GM18502 (cell line): ENCODE measurements around the gene SYDE2.
"Not testable (repeated sequence)": the region's sequence is repeated elsewhere in the genome, so short reads cannot be mapped to it uniquely, and the experiment has no call there.

Experiments
- ATAC-seq: cut with Tn5 transposase; IDR thresholded peaks from one replicate; pipeline ENCODE4 v1.9.1; 2021; ENCODE audit warnings: mild to moderate bottlenecking; ENCODE audit not compliant: unreplicated experiment, poor library complexity

The SYDE2 gene

DNA sequence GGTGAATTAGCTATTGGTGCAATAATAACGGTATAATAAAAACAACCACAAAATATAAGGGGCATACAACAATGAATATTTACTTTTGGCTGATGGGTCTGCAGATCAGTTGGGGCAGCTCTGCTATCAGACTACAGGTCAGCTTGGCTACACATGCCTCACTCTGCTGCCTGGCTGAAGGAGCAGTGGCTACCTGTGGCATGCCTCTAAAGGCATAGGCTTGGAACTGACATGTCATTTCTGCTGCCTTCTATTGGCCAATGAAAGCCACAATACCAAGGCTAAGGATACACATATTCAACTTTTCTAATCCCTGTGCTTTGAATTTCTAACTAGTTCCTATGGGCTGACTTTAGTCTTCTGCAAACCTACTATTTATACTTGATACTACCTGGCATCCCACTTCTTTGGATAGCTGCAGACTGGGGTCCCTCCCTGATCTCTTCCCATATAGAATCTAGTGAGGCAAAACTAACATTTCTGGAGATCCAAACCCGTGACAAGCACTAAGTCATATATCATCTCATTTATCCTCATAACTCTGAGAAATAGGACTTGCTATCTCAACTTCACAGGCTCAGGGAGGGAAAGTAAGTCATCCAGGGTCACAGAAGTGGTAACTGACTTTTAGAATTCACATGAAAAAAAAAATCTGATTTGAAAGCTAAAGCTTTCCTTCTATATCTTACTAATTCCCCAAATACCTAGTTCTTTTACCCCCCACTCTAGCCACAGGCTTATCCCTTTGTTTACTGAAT is 19.2 kb upstream of the SYDE2 start:
- ATAC-seq, result no peak

GRCh38 chr1:85216697-85217096 is 15.9 kb upstream of the SYDE2 start:
- ATAC-seq, result no peak

GRCh38 chr1:85214654-85215053 is 13.8 kb upstream of the SYDE2 start:
- no peak for ATAC-seq

- ATAC-seq, result no peak
These were observed 7.7 kb upstream of the SYDE2 start for GRCh38 chr1:85208488-85208887.

GRCh38 chr1:85203573-85204171 is 2.9 kb upstream of the SYDE2 start:
- ATAC-seq, result no peak

DNA sequence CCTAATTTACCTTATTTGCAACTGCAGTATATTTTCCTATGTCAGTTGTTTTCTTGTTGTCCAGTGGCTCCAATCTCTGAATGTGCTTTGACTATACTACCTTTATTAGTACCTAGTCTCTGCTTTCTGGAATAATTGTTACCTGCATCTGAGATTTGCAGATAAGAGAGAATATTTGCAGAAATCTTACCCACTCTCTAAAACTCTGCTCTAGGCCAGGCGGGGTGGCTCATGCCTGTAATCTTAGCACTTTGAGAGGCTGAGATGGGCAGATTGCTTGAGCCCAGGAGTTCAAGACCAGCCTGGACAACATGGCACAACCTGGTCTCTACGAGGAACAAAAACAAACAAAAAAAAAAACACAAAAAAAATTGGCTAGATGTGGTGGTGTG is 2.0 kb upstream of the SYDE2 start:
- ATAC-seq, result no peak

DNA sequence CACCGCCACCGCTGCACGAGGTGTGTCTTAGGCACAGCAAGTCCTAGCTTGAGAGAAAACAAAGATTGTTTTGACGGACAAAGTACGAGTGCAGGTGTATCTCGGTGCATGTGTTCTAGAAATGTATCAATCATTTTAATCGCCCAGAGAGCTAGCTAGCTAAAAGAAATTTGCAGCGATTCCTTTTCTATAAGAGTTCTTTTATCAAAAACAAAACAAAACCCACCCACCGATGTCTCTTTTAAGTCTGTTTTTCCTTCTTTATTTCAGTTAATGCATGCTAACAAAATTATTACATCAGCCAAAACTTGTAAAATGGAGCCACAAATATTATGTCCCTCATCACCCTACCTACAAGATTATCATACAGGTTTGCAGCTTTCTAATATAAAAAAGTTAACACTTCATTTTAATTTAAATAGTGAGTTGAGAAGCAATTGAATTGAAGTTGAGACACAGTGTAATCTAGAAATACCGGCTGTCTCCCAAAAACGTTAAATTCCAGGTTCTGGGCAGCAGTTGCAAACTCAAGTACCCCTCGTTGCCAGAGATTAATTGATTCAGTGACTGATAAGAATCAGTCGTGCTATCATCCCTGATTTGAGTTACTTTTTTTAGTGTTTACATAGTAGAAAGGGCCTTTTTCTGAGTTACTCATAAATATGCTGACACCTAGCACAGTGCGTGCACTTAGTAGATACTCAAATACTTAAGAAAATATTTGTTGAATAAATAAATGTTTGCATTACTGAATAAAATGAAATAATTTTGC is 1.5 kb upstream of the SYDE2 start:
- ATAC-seq, result no peak

DNA sequence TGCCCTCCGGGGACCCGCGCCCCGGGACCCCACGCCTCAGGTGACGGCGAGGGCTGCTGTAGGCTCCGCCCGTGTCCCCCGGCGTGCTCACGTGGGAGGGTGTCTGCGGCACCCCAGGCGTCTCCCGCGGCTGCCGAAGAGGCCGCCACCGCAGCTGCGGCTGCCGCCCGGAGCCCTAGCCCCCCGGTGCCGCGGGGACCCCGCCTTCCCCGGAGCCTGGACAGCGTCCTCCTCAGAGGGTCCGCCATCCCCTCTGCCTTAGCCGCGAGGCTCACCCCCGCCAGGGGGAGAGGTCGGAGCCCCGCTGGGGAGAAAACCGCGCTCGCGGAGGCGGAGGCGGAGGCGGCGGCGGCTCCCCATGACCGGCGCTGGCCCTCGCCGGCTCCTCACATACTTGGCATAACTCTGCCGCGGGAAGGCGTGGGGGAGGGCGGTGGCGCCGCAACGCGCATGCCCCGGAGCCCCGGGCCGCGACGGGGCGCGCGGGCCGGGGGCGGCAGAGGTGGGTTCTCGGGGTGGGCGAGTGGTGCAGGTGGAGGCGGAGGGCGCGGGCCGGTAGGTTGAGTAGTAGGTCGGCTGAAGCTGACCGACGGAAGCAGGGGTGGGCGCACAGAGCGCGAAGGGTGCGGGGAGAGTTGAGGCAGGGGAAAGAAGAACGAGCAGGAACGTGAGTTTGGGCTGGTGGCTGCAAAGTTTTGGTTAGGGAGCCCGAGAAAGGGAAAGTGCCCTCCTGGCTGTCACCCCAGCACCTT is 700 bp upstream of the SYDE2 start:
- ATAC-seq, result peak; percentile 64

- peak; percentile 0 for ATAC-seq
These were observed 951 bp downstream of the SYDE2 start for GRCh38 chr1:85199667-85200462.

DNA sequence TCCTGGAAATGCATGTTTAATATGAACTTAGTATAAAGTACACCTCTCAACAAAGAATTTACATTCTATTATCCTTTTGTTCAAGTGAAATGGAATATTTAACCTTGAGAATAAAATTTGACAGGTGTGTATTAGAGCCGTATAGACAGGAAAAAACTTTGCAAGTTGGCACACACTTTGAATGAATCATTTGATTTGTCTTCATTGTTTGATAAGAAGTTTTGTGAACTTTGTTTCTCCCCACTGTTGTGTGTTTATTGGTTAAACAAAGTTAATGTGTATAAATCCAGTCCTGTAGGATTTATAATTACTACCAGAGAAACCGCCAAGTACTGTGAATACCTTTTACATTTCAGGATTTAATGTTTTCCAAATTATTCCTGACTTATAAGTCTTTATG is 2.0 kb downstream of the SYDE2 start:
- no peak for ATAC-seq

DNA sequence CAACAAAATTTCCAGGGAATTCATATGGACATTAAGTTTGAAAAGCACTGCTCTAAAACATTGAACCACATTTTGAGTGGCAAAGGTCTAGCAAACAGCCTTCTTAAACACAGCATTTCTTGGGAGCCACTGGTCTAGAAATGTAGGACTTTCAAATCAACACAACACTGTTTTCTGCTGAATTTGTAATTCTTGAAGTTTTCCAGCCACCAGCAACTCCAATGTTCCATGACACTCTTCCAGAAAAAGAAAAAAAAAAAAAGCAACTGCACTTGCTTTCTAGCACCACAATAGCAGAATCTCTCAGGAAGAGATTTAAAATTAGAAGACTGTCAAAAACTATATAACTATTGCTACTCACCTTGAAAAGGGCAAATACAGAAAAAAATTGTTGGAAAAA is 4.5 kb downstream of the SYDE2 start:
- ATAC-seq, result no peak

DNA sequence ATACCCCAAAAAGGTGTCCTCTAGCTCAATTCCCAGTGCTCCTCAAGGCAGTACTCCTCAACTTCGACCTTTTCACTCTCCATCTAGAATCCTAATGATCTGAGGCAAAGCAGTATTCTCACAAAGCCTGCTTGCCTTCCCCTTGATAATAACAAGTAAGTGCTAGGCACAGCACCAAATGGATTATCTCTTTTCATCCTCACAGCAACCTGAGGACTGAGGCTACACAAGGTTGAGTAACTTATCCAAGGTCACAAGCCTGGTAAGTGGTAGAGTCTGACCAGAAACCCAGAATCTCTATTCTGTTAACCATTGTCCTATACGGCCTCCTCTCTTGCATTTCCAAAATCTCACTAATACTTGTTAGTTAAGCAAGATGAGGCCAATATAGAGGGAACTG is 5.1 kb downstream of the SYDE2 start:
- no peak for ATAC-seq

- not testable (repeated sequence) for ATAC-seq
These were observed 8.7 kb downstream of the SYDE2 start for GRCh38 chr1:85192129-85192528.

GRCh38 chr1:85189120-85189519 is 11.7 kb downstream of the SYDE2 start:
- ATAC-seq, result no peak

DNA sequence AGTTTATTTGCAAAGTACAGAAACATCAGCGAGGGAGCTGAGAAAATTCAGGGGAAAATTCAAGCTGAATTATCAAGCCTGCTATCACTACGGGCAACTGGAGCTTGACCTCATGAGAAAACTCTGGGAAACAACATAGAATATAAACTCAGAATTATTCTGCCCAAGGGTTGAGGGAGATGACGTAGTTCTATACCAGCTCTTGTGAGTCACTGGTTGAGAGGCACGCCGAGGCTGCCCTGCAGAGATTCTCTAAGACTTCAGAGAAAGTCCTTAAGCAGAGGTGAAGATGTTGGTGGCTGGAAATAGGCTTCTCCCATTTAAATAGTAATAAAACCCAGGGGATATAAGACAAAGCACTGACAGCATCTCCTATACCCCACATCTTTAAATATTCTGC is 12.3 kb downstream of the SYDE2 start:
- ATAC-seq, result no peak

- ATAC-seq, result not testable (repeated sequence)
These were observed 13.8 kb downstream of the SYDE2 start for GRCh38 chr1:85187021-85187420.

DNA sequence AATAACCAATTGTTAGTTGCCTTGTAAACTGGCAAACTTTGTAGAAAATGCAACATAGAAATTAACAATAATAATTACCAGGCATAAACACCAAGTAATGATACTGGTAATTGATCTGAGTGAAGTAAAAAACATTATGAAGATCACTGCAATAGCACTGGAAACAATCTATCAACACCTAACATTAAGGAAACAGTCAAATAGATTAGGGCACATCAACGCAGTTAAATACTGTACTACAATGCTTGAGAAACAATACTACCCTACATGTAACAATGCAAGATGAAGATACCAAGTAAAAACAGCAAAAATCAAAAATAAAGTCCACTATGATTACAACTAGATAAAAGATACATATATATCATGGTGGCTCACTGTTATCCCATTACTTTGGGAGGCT is 16.6 kb downstream of the SYDE2 start:
- ATAC-seq, result no peak

DNA sequence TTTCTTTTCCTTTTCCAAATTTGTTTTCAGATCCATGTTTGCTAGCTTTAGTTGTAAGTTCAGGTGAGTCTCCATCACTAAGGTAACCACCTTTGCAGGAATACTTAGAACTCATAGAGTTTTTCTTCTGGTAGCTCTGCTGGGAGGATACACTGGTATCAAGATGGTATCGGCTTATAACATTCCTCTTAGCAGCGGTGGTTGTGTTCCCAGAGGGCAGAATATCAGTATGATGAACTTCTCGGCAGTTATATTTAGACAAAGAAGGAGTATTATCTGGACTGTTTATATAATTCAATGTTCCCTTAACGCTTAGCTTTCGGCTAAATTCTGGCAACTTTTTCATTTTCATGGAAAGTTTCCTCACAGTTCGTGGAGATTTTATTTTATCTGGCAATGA is 18.1 kb downstream of the SYDE2 start:
- no peak for ATAC-seq

DNA sequence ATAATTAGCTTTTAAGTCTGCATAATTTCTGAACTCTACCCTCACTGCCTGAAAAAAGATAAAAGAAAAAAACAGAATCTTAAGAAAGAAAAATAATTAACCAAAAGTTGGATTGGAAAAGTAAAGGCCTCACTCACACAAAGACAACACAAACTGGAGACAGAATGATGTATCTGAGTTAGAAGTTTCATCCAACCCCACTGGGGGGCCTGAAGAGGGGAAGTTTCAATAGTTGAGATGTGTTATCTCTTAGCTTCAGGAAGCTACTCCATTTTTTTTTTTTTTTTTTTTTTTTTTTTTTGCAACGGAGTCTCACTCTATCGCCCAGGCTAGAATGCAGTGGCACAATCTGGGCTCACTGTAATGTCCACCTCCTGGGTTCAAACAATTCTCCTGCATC is 19.9 kb downstream of the SYDE2 start:
- no peak for ATAC-seq

DNA sequence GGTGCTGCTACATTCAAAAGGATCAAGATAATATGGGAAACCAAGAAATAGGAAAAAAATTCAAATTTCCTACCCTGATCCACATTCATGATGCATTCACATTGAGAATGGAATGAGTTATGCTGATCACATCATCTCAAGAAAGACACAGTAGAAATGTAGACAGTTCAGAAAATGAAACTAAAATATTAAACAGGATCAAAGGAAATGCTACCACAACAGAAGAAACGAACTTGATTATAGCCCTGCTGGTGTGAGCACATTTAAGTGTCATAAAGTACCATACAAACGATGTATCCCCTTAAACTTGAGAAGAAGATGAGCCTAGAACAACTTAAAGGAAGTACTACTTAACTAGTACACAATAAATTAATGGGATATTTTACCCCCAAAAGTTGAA is 21.3 kb downstream of the SYDE2 start:
- ATAC-seq, result no peak
